GM12864 (cell line): ENCODE results near the gene CELA3B.

Experiments
- DNase-seq: peaks from one replicate; pipeline ENCODE4 v3.0.0-alpha.2; 2011; ENCODE audit warnings: low read depth
- H3K4me3 ChIP-seq: 2 replicates; pipeline ENCODE4 v1.5.1; 2011; ENCODE audit warnings: mild to moderate bottlenecking, low read depth, low read length, control low read depth
- TF ChIP-seq, protein P1 (sequence below): IDR thresholded peaks from 2 replicates; pipeline ENCODE4 v1.5.1; 2011; ENCODE audit warnings: low read depth, mild to moderate bottlenecking, moderate library complexity, low read length, control low read depth, inconsistent platforms; ENCODE audit errors: missing control alignments

Gene CELA3B

DNA sequence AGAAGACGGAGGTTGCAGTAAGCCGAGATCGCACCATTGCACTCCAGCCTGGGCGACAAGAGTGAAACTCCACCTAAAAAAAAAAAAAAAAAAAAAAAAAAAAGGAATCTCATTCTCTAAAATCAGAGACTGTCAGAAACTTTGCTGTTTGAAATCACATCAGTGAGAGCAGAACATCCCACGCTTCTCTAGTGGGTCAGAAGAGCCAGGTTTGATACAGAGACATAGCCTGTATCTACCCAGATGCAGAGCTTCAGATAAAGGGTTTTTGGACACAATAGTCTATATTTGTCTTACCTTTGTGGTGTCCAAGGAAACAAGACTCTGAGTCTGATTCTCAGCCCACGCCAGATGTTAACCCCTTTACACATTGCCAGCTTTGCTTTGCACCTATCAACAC, 44.2 kb downstream of the CELA3B start:
- TF ChIP-seq, protein P1, sequence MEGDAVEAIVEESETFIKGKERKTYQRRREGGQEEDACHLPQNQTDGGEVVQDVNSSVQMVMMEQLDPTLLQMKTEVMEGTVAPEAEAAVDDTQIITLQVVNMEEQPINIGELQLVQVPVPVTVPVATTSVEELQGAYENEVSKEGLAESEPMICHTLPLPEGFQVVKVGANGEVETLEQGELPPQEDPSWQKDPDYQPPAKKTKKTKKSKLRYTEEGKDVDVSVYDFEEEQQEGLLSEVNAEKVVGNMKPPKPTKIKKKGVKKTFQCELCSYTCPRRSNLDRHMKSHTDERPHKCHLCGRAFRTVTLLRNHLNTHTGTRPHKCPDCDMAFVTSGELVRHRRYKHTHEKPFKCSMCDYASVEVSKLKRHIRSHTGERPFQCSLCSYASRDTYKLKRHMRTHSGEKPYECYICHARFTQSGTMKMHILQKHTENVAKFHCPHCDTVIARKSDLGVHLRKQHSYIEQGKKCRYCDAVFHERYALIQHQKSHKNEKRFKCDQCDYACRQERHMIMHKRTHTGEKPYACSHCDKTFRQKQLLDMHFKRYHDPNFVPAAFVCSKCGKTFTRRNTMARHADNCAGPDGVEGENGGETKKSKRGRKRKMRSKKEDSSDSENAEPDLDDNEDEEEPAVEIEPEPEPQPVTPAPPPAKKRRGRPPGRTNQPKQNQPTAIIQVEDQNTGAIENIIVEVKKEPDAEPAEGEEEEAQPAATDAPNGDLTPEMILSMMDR: no peak
- DNase-seq: no peak
- no peak overlapping the region for H3K4me3 ChIP-seq

DNA sequence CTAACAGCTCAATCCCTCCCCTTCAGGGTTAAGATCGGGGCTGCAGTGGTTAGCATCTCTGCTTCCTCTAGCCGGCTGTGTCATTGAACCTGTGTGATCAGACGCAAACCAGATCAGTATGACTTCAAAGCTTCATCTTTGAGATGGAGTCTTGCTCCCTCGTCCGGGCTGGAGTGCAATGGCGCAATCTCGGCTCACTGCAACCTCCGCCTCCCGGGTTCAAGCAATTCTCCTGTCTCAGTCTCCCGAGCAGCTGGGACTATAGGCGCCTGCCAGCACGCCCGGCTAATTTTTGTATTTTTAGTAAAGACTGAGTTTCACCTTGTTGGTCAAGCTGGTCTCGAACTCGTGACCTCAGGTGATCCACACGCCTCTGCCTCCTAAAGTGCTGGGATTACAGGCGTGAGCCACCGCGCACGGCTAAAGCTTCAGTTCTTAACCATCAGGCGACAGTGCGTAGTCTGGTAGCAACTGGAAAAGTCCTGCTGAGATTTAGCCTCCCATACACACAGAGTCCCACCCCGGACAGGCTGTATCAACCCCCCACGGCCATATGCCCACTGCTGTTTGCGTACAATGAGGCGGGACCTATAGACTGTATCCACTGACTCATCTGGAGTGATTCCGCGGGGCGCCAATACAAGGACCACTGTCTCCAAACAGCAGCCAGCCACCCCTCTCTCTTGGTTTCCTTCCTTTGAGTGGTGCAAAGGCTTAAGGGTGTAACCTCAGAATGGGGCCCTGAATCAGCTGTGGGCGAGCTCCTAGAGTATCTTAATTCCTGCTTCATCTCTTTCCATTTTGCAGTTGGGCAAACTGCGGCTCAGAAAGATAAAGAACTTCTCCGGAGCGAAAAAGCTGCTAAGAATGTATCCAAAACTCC, 47.9 kb downstream of the CELA3B start:
- DNase-seq: peak; percentile 61
- TF ChIP-seq, protein P1: peak; percentile 18
- peak overlapping the region; percentile 79 for H3K4me3 ChIP-seq

DNA sequence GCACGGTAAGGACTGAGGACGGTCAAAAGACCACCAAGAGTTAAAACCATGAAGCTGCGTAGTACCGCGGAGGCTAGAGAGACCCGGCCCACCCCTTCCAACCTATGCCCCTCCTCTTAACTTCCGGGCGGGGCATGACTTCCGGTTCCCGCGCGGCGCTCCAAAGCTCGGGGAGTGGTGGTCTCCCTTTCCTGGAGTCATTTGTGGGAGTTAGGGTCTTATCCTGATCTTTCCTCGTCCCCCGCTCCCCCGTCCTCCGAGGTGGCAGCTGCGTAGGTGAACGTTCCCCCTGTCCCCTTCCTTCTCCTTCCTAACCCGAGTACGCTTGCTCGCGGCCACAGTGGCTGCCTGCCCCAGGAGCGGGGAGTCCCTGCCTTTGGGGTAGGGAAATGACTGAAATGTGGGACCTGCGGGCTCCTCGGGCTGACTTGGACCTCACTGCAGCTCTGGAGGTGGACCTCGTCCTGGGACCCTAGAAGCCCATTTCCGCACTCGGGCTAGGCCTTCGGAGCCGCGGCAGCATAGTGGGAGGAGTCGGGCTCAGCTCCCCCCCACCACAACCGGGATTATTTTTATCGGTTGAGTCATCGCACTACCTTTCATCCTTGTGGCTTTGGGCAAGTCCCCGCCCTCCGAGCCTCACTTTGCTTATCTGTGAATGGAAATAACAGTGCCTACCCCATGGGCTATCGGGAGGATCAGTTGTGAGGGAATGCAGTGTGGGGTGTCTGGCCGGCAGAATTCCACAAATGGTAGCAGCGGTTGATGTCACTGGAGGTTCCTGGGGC, 48.7 kb downstream of the CELA3B start:
- peak; percentile 90 for DNase-seq
- TF ChIP-seq, protein P1: no peak
- H3K4me3 ChIP-seq: peak overlapping the region; percentile 79

DNA sequence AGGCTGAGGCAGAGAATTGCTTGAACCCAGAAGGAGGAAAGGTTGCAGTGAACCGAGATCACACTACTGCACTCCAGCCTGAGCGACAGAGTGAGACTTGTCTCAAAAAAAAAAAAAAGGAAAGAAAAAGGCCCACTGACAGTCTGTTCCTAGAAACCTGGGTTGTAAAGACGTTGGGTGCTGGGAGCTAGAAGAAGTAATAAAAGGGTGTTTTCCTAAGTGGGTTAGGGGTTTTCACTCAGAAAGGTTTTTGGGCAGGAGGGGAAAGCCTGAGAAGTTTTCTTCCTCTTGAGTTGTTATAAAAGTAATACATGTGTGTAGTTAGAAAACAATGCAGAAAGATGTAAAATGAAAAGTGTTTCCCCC, 50.1 kb downstream of the CELA3B start:
- TF ChIP-seq, protein P1: no peak
- peak overlapping the region; percentile 79 for H3K4me3 ChIP-seq
- no peak for DNase-seq

DNA sequence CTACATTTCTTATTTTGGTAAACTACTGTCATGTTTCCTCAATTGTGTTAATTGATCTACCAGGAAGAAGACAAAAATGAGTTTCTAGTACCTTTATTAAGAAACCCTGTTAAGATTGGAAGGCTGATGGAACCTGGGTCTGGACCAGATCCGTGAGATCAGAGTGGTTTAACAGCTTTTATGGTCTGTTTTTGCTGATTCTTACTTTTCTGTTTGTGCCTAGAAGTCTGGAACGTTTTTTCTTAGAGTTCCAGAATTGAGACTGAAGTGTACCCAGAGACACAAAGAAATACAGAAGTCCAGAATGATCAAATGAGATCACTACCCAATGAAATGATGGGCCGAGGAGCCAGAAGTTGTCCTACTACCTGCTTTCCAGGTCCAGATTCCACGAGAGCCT, 53.2 kb downstream of the CELA3B start:
- H3K4me3 ChIP-seq: no peak overlapping the region
- DNase-seq: no peak
- TF ChIP-seq, protein P1: no peak

DNA sequence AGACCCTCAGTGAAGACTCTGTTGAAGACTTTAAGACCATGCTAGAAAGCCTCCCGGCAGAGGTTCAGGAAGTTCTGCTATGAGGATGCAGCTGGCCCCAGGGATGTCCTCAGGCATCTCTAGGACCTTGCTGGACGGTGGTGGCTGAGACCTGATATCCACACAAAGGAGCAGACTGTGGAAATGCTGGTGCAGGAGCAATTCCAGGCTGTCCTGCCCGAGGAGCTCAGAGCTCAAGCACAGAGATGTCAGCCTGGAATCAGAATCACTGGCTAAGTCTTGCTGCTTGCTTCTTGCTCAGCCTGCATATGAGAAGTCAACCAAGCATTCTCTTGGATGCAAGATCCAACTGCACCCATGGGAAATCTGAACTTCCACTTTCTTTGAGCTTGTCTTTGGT, 53.7 kb downstream of the CELA3B start:
- TF ChIP-seq, protein P1: no peak
- no peak overlapping the region for H3K4me3 ChIP-seq
- DNase-seq: no peak
